AG04450 (cell line): ENCODE data around the gene ABCG4. TPM values are rescaled to one million over a fixed set of nuclear protein-coding genes. Genes with fewer than 3 reads are reported as not detected.
"Not testable (repeated sequence)": the region's sequence is repeated elsewhere in the genome, so short reads cannot be mapped to it uniquely, and the experiment has no call there.

Source experiments
- CTCF ChIA-PET: fragments of 300-600, 350-600 bp; formaldehyde crosslinking; extraction: SDS; loops from one replicate; lab custom pipeline; 2022; ENCODE audit warnings: antibody characterized with exemption, inconsistent platforms; lab: Charles Lee
- POLR2A ChIA-PET: fragments of 350-600 bp; formaldehyde crosslinking; extraction: SDS; loops from one replicate; lab custom pipeline; 2021; ENCODE audit warnings: antibody characterized with exemption, inconsistent platforms; lab: Yijun Ruan, JAX
- DNase-seq: peaks from one replicate; pipeline ENCODE4 v3.0.0-alpha.2; 2011; ENCODE audit warnings: low read depth, low spot score
- H3K27ac ChIP-seq: one replicate; pipeline ENCODE4 v1.5.1; 2012; ENCODE audit warnings: low read depth, low read length, control low read depth
- H3K27me3 ChIP-seq: one replicate; pipeline ENCODE4 v1.6.0; 2012; ENCODE audit warnings: low read length; ENCODE audit not compliant: control insufficient read depth, insufficient read depth
- H3K4me3 ChIP-seq: 2 replicates; pipeline ENCODE4 v1.5.1; 2011; ENCODE audit warnings: mild to moderate bottlenecking, low read depth, low read length, control low read depth
- H3K9me3 ChIP-seq: 2 replicates; pipeline ENCODE4 v1.5.1; 2012; ENCODE audit warnings: low read length; ENCODE audit not compliant: control insufficient read depth, insufficient read depth
- polyA plus RNA-seq: library from polyadenylated mRNA; depleted of rRNA; stranded (reverse); fragments of >200 nt; gene quantifications from 2 replicates; pipeline ENCODE4 v1.2.3, GENCODE V29; 2011
- TF ChIP-seq, protein P1 (sequence below): IDR thresholded peaks from 2 replicates; pipeline ENCODE4 v1.5.1; 2011; ENCODE audit warnings: low read depth, low read length, control low read depth, inconsistent platforms

The ABCG4 gene
- polyA plus RNA-seq, 1 experiment: 0.21 TPM

GRCh38 chr11:119101759-119102423 lies 47.0 kb upstream of the ABCG4 start, which contains the start of gene DPAGT1:
DPAGT1 (minus strand) TSS chr11:119101853; CDS start chr11:119101655, 198 bp downstream.
- ChIA-PET POLR2A (interaction anchor here (0.6 to 1.8 kb wide), 10 partner anchors 8 to 236 kb away, joined by 3 to 21 read pairs (median 5); partner anchors contain the start of genes HINFP, HMBS, HYOU1 and MCAM), CTCF (interaction anchor here (0.6 to 2.3 kb wide), 15 partner anchors 10 to 272 kb away, joined by 3 to 25 read pairs (median 4); partner anchors contain the start of genes C1QTNF5, HINFP and NLRX1)
- TF ChIP-seq, protein P1, sequence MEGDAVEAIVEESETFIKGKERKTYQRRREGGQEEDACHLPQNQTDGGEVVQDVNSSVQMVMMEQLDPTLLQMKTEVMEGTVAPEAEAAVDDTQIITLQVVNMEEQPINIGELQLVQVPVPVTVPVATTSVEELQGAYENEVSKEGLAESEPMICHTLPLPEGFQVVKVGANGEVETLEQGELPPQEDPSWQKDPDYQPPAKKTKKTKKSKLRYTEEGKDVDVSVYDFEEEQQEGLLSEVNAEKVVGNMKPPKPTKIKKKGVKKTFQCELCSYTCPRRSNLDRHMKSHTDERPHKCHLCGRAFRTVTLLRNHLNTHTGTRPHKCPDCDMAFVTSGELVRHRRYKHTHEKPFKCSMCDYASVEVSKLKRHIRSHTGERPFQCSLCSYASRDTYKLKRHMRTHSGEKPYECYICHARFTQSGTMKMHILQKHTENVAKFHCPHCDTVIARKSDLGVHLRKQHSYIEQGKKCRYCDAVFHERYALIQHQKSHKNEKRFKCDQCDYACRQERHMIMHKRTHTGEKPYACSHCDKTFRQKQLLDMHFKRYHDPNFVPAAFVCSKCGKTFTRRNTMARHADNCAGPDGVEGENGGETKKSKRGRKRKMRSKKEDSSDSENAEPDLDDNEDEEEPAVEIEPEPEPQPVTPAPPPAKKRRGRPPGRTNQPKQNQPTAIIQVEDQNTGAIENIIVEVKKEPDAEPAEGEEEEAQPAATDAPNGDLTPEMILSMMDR: no peak
- peak within 1 kb of the TSS; percentile 93 for H3K27ac ChIP-seq
- no peaks in the 10 kb centered on the region for H3K9me3 ChIP-seq
- peak; percentile 91 for DNase-seq
- no peaks in the 10 kb centered on the region for H3K27me3 ChIP-seq
- peak within 1 kb of the TSS; percentile 87 for H3K4me3 ChIP-seq

GRCh38 chr11:119103161-119103664 lies 45.6 kb upstream of the ABCG4 start:
- CTCF ChIA-PET: interaction anchor here (0.7 to 2.3 kb wide), 9 partner anchors 11 to 409 kb away, joined by 3 to 25 read pairs (median 4); partner anchors contain the start of gene C1QTNF5
- DNase-seq, H3K4me3 ChIP-seq, H3K9me3 ChIP-seq, H3K27me3 ChIP-seq: not testable (repeated sequence)
- H3K27ac ChIP-seq: peak overlapping the region; percentile 93
- POLR2A ChIA-PET: interaction anchor here (1.4 to 1.8 kb wide), 4 partner anchors 18 to 235 kb away, joined by 3 to 11 read pairs (median 8); partner anchors contain the start of genes HINFP and VPS11

GRCh38 chr11:119103793-119104192 lies 45.1 kb upstream of the ABCG4 start:
- no peak overlapping the region for H3K27ac ChIP-seq
- ChIA-PET POLR2A (no interaction called here), CTCF (interaction anchor here (1.1 to 1.7 kb wide), 2 partner anchors 93 to 102 kb away, joined by 5 to 6 read pairs; partner anchors contain the start of gene CBL)
- no peak overlapping the region for H3K4me3 ChIP-seq
- no peaks in the 10 kb centered on the region for H3K9me3 ChIP-seq
- H3K27me3 ChIP-seq: no peaks in the 10 kb centered on the region
- TF ChIP-seq, protein P1: no peak
- no peak for DNase-seq

- Histone ChIP-seq H3K27me3 (no peaks in the 10 kb centered on the region), H3K9me3 (no peaks in the 10 kb centered on the region), H3K4me3 (peak within 1 kb of the TSS; percentile 80), H3K27ac (peak within 1 kb of the TSS; percentile 39)
- ChIA-PET CTCF (interaction anchor here (0.7 to 2.3 kb wide), 6 partner anchors 12 to 249 kb away, joined by 3 to 8 read pairs (median 4); partner anchors contain the start of gene CBL), POLR2A (interaction anchor here (0.7 to 2.4 kb wide), 4 partner anchors 12 to 232 kb away, joined by 3 to 23 read pairs (median 7); partner anchors contain the start of gene HINFP)
- DNase-seq: peak; percentile 64
- TF ChIP-seq, protein P1: no peak
Measured at GRCh38 chr11:119106564-119107537, 42.0 kb upstream of the ABCG4 start, which contains the start of gene C2CD2L. C2CD2L (plus strand) TSS chr11:119107344; CDS start chr11:119107742, 398 bp downstream.
